IMR-90 (cell line): ENCODE results near the gene GPATCH2L. TPM values are rescaled to one million over a fixed set of nuclear protein-coding genes. Genes with fewer than 3 reads are reported as not detected.

ENCODE experiments used
- ATAC-seq: fragments of 200-7000 bp; cut with Tn5 transposase; 2 replicates; pipeline ENCODE4 v1.9.1; 2020; ENCODE audit warnings: low read depth, mild to moderate bottlenecking, moderate library complexity
- BruUV-seq: library from RNA; stranded (reverse); fragments of 400-500 nt; replicated peaks from 2 replicates; lab custom pipeline; 2021; lab: Mats Ljungman, UMichigan
- CTCF ChIA-PET: fragments of 300-600 bp; formaldehyde crosslinking; extraction: SDS; loops from one replicate; lab custom pipeline; 2021; ENCODE audit warnings: antibody characterized with exemption; lab: Yijun Ruan, JAX
- POLR2A ChIA-PET: fragments of 300-600 bp; sonication (Branson Sonifier 250); formaldehyde crosslinking; loops from one replicate; lab custom pipeline; 2022; ENCODE audit warnings: antibody characterized with exemption; ENCODE audit not compliant: unreplicated experiment; lab: Charles Lee
- DNase-seq: peaks from one replicate; pipeline ENCODE4 v3.0.0; 2013
- H2AFZ ChIP-seq: replicated peaks from 2 replicates; pipeline ENCODE3; 2013; ENCODE audit warnings: low read length, mild to moderate bottlenecking; ENCODE audit not compliant: poor library complexity
- H2AK5ac ChIP-seq: 2 replicates; pipeline ENCODE4 v1.6.1; 2013; ENCODE audit warnings: low read depth, low read length, inconsistent platforms
- H2AK9ac ChIP-seq: replicated peaks from 2 replicates; pipeline ENCODE3; 2013; ENCODE audit warnings: mild to moderate bottlenecking, low read depth, low read length, moderate library complexity; ENCODE audit not compliant: poor library complexity
- H2BK120ac ChIP-seq: 2 replicates; pipeline ENCODE4 v1.6.1; 2013; ENCODE audit warnings: low read depth, low read length, inconsistent platforms
- H2BK15ac ChIP-seq: 3 replicates; pipeline ENCODE4 v1.6.1; 2013; ENCODE audit warnings: low read depth, low read length, inconsistent platforms
- H2BK20ac ChIP-seq: 2 replicates; pipeline ENCODE4 v1.6.1; 2013; ENCODE audit warnings: low read depth, mild to moderate bottlenecking, inconsistent platforms, low read length, moderate library complexity
- H2BK5ac ChIP-seq: 2 replicates; pipeline ENCODE4 v1.6.1; 2013; ENCODE audit warnings: mild to moderate bottlenecking, low read depth, low read length, inconsistent platforms; ENCODE audit not compliant: poor library complexity, severe bottlenecking
- H3K14ac ChIP-seq: replicated peaks from 2 replicates; pipeline ENCODE4 v1.6.1; 2013; ENCODE audit warnings: low read depth, low read length, inconsistent platforms
- H3K18ac ChIP-seq: 2 replicates; pipeline ENCODE4 v1.6.1; 2013; ENCODE audit warnings: low read depth, low read length, control low read depth
- H3K23ac ChIP-seq: 2 replicates; pipeline ENCODE4 v1.6.1; 2013; ENCODE audit warnings: low read depth, low read length, inconsistent platforms
- H3K27ac ChIP-seq: 2 replicates; pipeline ENCODE4 v1.5.1; 2013; ENCODE audit warnings: mild to moderate bottlenecking, control low read depth, low read length; ENCODE audit not compliant: insufficient read depth
- H3K27me3 ChIP-seq: 2 replicates; pipeline ENCODE4 v1.6.1; 2013; ENCODE audit warnings: low read length; ENCODE audit not compliant: control insufficient read depth, insufficient read depth
- H3K36me3 ChIP-seq: 2 replicates; pipeline ENCODE4 v1.6.1; 2013; ENCODE audit warnings: low read length, mixed read lengths; ENCODE audit not compliant: control insufficient read depth, insufficient read depth
- H3K4ac ChIP-seq: 2 replicates; pipeline ENCODE4 v1.6.1; 2013; ENCODE audit warnings: low read depth, low read length, inconsistent platforms
- H3K4me1 ChIP-seq: 2 replicates; pipeline ENCODE4 v1.6.1; 2013; ENCODE audit warnings: low read length, mixed read lengths; ENCODE audit not compliant: control insufficient read depth, insufficient read depth
- H3K4me2 ChIP-seq: 2 replicates; pipeline ENCODE4 v1.6.1; 2013; ENCODE audit warnings: low read depth, mild to moderate bottlenecking, control low read depth, low read length, moderate library complexity
- H3K4me3 ChIP-seq: 2 replicates; pipeline ENCODE4 v1.5.1; 2013; ENCODE audit warnings: low read depth, mild to moderate bottlenecking, control low read depth, low read length, moderate library complexity; ENCODE audit not compliant: insufficient read depth
- H3K56ac ChIP-seq: 2 replicates; pipeline ENCODE4 v1.6.1; 2013; ENCODE audit warnings: low read length, inconsistent platforms; ENCODE audit not compliant: insufficient read depth; ENCODE audit errors: extremely low read depth
- H3K79me1 ChIP-seq, 2 experiments: 2 replicates each; pipeline ENCODE4 v1.6.1; 2013; ENCODE audit warnings: low read length in 2 of 2, inconsistent platforms in 1 of 2, low read depth in 1 of 2
- H3K9ac ChIP-seq: 2 replicates; pipeline ENCODE4 v1.6.1; 2013; ENCODE audit warnings: low read depth, low read length, control low read depth
- H3K9me1 ChIP-seq: 2 replicates; pipeline ENCODE4 v1.6.1; 2013; ENCODE audit warnings: low read length, inconsistent platforms; ENCODE audit not compliant: insufficient read depth
- H3K9me3 ChIP-seq: 2 replicates; pipeline ENCODE4 v1.6.1; 2013; ENCODE audit warnings: low read length; ENCODE audit not compliant: control insufficient read depth, insufficient read depth
- H4K20me1 ChIP-seq: 2 replicates; pipeline ENCODE4 v1.6.1; 2013; ENCODE audit warnings: low read length, inconsistent platforms; ENCODE audit not compliant: insufficient read depth
- H4K5ac ChIP-seq: 2 replicates; pipeline ENCODE4 v1.6.1; 2013; ENCODE audit warnings: mild to moderate bottlenecking, low read depth, low read length, control low read depth
- H4K8ac ChIP-seq, 2 experiments: 2 replicates each; pipeline ENCODE4 v1.6.1; 2013; ENCODE audit warnings: low read depth in 2 of 2, low read length in 2 of 2, control low read depth in 1 of 2, inconsistent platforms in 1 of 2
- H4K91ac ChIP-seq: 2 replicates; pipeline ENCODE4 v1.6.1; 2013; ENCODE audit warnings: low read depth, low read length, inconsistent platforms; ENCODE audit not compliant: insufficient read depth
- BHLHE40 ChIP-seq: fragments of 150-350 bp; IDR thresholded peaks from 2 replicates; pipeline ENCODE4 v1.6.1; 2016; ENCODE audit warnings: mild to moderate bottlenecking, low read depth, low read length
- CEBPB ChIP-seq: IDR thresholded peaks from 2 replicates; pipeline ENCODE4 v1.6.1; 2012; ENCODE audit warnings: low read depth, low read length, improper control_type of control experiment
- CHD1 ChIP-seq: IDR thresholded peaks from 2 replicates; pipeline ENCODE4 v1.6.1; 2012; ENCODE audit warnings: low read depth, low read length, improper control_type of control experiment
- CTCF ChIP-seq: conservative IDR thresholded peaks from 2 replicates; pipeline ENCODE4 v1.5.1; 2012; ENCODE audit warnings: mild to moderate bottlenecking, low read depth, low read length, improper control_type of control experiment
- ELK1 ChIP-seq: fragments of 150-350 bp; IDR thresholded peaks from 2 replicates; pipeline ENCODE4 v1.6.1; 2016; ENCODE audit warnings: low read depth, mild to moderate bottlenecking, low read length, moderate library complexity, borderline replicate concordance
- FOS ChIP-seq: fragments of 150-350 bp; IDR thresholded peaks from 2 replicates; pipeline ENCODE4 v1.6.1; 2016; ENCODE audit warnings: low read depth, low read length
- MAFK ChIP-seq: IDR thresholded peaks from 2 replicates; pipeline ENCODE4 v1.6.1; 2012; ENCODE audit warnings: low read depth, low read length, improper control_type of control experiment
- MAZ ChIP-seq: IDR thresholded peaks from 2 replicates; pipeline ENCODE4 v1.6.1; 2012; ENCODE audit warnings: low read depth, mild to moderate bottlenecking, low read length, improper control_type of control experiment, moderate library complexity, borderline replicate concordance
- MXI1 ChIP-seq: IDR thresholded peaks from 2 replicates; pipeline ENCODE4 v1.6.1; 2012; ENCODE audit warnings: low read depth, mild to moderate bottlenecking, low read length, moderate library complexity, borderline replicate concordance
- NFE2L2 ChIP-seq: fragments of 150-350 bp; IDR thresholded peaks from 2 replicates; pipeline ENCODE4 v1.6.1; 2016; ENCODE audit warnings: low read depth, mild to moderate bottlenecking, low read length
- POLR2A ChIP-seq: IDR thresholded peaks from 2 replicates; pipeline ENCODE4 v1.6.1; 2012; ENCODE audit warnings: mild to moderate bottlenecking, low read depth, low read length
- RAD21 ChIP-seq: IDR thresholded peaks from 2 replicates; pipeline ENCODE4 v1.6.1; 2012; ENCODE audit warnings: low read length, improper control_type of control experiment
- RCOR1 ChIP-seq: IDR thresholded peaks from 2 replicates; pipeline ENCODE4 v1.6.1; 2012; ENCODE audit warnings: mild to moderate bottlenecking, low read length, improper control_type of control experiment; ENCODE audit not compliant: insufficient replicate concordance
- RFX5 ChIP-seq: IDR thresholded peaks from 2 replicates; pipeline ENCODE4 v1.8.0; 2012; ENCODE audit warnings: low read depth, mild to moderate bottlenecking, low read length, moderate library complexity
- SMC3 ChIP-seq: fragments of 150-350 bp; IDR thresholded peaks from 2 replicates; pipeline ENCODE4 v1.6.1; 2016; ENCODE audit warnings: low read depth, mild to moderate bottlenecking, antibody characterized with exemption, low read length, moderate library complexity
- WGBS, 2 experiments: methylation state at CpG; one replicate each; pipeline versions ENCODE4 v1.1.5 to v1.1.7; 2013; ENCODE audit warnings: missing lambda C conversion rate in 2 of 2; ENCODE audit not compliant: insufficient read length in 1 of 2; ENCODE audit errors: extremely low coverage in 2 of 2; 5-methylcytosine and 5-hydroxymethylcytosine counted together
- dilution Hi-C: fragments of 300-500 bp; cut with HindIII; formaldehyde crosslinking; loops from one replicate; pipeline ENCODE4 v1.14.3; 2018; ENCODE audit warnings: low sequenced_read_pairs; ENCODE audit not compliant: unreplicated experiment
- in situ Hi-C: fragments of 300-500 bp; cut with MboI; formaldehyde crosslinking; loops from 3 replicates; pipeline ENCODE4 v1.14.3; 2019; ENCODE audit warnings: low sequenced_read_pairs, inconsistent platforms, mixed read lengths
- intact Hi-C: fragments of 100-400 bp; cut with micrococcal nuclease; formaldehyde crosslinking; loops from 2 replicates; pipeline ENCODE4 v1.10.0; 2022
- polyA plus RNA-seq, 3 experiments: library from polyadenylated mRNA; depleted of rRNA; stranded (reverse); fragments of >200 nt; gene quantifications; 2 replicates each; pipeline ENCODE4 v1.2.3, GENCODE V29; 2012; ENCODE audit warnings: low replicate concordance in 1 of 3
- total RNA-seq: library from RNA; depleted of rRNA; stranded (reverse); fragments of >200 nt; gene quantifications from 2 replicates; pipeline ENCODE4 v1.2.3, GENCODE V29; 2012
- TF ChIP-seq, protein P1 (sequence below): fragments of 150-350 bp; IDR thresholded peaks from 2 replicates; pipeline ENCODE4 v1.6.1; 2017; ENCODE audit warnings: mild to moderate bottlenecking, antibody characterized with exemption, low read length, low read depth

Gene GPATCH2L
- total and polyA plus RNA-seq, 2 of the 4 experiments (the other 2 are of a cell fraction) = 15.6 to 51.4 TPM

- dilution Hi-C loops (no loop called here), in situ Hi-C loops (no loop called here), intact Hi-C loops (no loop called here)
- H3K79me1 ChIP-seq = no peaks in the 10 kb centered on the region
- H4K5ac ChIP-seq = no peak overlapping the region
- no peak overlapping the region for H3K27ac ChIP-seq
- 67% methylated on average over 2 of the region's 8 CpGs; no CpG with 5 or more reads in 1 of the 2 experiments for WGBS, 2 experiments
- H2BK15ac ChIP-seq = no peak overlapping the region
- no peaks in the 10 kb centered on the region for H4K20me1 ChIP-seq
- H3K36me3 ChIP-seq = no peaks in the 10 kb centered on the region
- H3K9me1 ChIP-seq = no peaks in the 10 kb centered on the region
- no peak overlapping the region for H2BK5ac ChIP-seq
- no peak overlapping the region for H3K56ac ChIP-seq
- POLR2A ChIA-PET = no interaction called here
- H2BK20ac ChIP-seq = no peak overlapping the region
- H4K91ac ChIP-seq = no peak overlapping the region
- no peak overlapping the region for H4K8ac ChIP-seq
- no peak overlapping the region for H2AK9ac ChIP-seq
- H3K9me3 ChIP-seq = no peaks in the 10 kb centered on the region
- H2AFZ ChIP-seq = no peak overlapping the region
- peaks cover 17% of the 10 kb centered on the region for H3K27me3 ChIP-seq
- no peak for DNase-seq
- no peak overlapping the region for H3K9ac ChIP-seq
- H3K18ac ChIP-seq = no peak overlapping the region
- H3K4me2 ChIP-seq = no peak overlapping the region
- H3K23ac ChIP-seq = no peak overlapping the region
- no peak overlapping the region for H3K4ac ChIP-seq
- no peaks in the 10 kb centered on the region for H3K4me1 ChIP-seq
- H3K14ac ChIP-seq = no peak overlapping the region
- CTCF ChIA-PET = no interaction called here
- no peak overlapping the region for H2AK5ac ChIP-seq
- TF ChIP-seq NFE2L2 = no peak
- TF ChIP-seq RCOR1 = no peak
- TF ChIP-seq BHLHE40 = no peak
- TF ChIP-seq CEBPB = no peak
- TF ChIP-seq, protein P1, sequence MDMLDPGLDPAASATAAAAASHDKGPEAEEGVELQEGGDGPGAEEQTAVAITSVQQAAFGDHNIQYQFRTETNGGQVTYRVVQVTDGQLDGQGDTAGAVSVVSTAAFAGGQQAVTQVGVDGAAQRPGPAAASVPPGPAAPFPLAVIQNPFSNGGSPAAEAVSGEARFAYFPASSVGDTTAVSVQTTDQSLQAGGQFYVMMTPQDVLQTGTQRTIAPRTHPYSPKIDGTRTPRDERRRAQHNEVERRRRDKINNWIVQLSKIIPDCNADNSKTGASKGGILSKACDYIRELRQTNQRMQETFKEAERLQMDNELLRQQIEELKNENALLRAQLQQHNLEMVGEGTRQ = no peak
- no peak for TF ChIP-seq SMC3
- TF ChIP-seq CHD1 = no peak
- no peak for TF ChIP-seq RAD21
- TF ChIP-seq ELK1 = no peak
- TF ChIP-seq FOS = no peak
- TF ChIP-seq RFX5 = no peak
- no peak for TF ChIP-seq MAFK
- TF ChIP-seq MXI1 = no peak
- no peak for TF ChIP-seq POLR2A
- no peak for TF ChIP-seq MAZ
- TF ChIP-seq CTCF = no peak
- ATAC-seq = no peak
- no peak overlapping the region for H2BK120ac ChIP-seq
- no TSS peak for BruUV-seq
- H3K4me3 ChIP-seq = no peak overlapping the region
Observed at GRCh38 chr14:76113691-76114090, 38.0 kb upstream of the GPATCH2L start.
